Stimulated activated CD4-positive, alpha-beta T cell treated with anti-CD3 and anti-CD28 coated beads, Interleukin-1b, Interleukin-23, amount 100 ng/mL, for 4 hours (primary cell): ENCODE results near the gene SHQ1.
"Not testable (repeated sequence)": the region's sequence is repeated elsewhere in the genome, so short reads cannot be mapped to it uniquely, and the experiment has no call there.

Experiments used
- DNase-seq, 2 donors: peaks; one replicate each; pipeline ENCODE4 v3.0.0-alpha.2; 2020; ENCODE audit warnings: low read depth in 2 of 2

The SHQ1 gene

GRCh38 chr3:72719137-72719536, 129.1 kb downstream of the SHQ1 start:
- DNase-seq: no peak

DNA sequence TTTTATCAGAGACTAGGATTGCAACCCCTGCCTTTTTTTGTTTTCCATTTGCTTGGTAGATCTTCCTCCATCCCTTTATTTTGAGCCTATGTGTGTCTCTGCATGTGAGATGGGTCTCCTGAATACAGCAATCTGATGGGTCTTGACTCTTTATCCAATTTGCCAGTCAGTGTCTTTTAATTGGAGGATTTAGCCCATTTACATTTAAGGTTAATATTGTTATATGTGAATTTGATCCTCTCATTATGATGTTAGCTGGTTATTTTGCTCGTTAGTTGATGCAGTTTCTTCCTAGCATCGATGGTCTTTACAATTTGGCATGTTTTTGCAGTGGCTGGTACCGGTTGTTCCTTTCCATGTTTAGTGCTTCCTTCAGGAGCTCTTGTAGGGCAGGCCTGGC, 134.1 kb downstream of the SHQ1 start:
- not testable (repeated sequence) for DNase-seq

- DNase-seq: not testable (repeated sequence)
Observed at GRCh38 chr3:72710471-72710870, 137.8 kb downstream of the SHQ1 start.

- no peak for DNase-seq
Observed at GRCh38 chr3:72708441-72708840, 139.8 kb downstream of the SHQ1 start.

- no peak for DNase-seq
Observed at GRCh38 chr3:72702997-72703396, 145.2 kb downstream of the SHQ1 start.

GRCh38 chr3:72702390-72702789, 145.9 kb downstream of the SHQ1 start:
- no peak for DNase-seq

GRCh38 chr3:72700106-72700505, 148.1 kb downstream of the SHQ1 start:
- DNase-seq: no peak

GRCh38 chr3:72699631-72700030, 148.6 kb downstream of the SHQ1 start:
- DNase-seq: no peak
